Right lobe of liver (tissue), 4 donors: ENCODE measurements around the gene COL24A1.

Source experiments
- POLR2A ChIP-seq: fragments of 450-650 bp; IDR thresholded peaks from one replicate; pipeline ENCODE4 v1.6.1; 2017; ENCODE audit warnings: antibody characterized with exemption, mild to moderate bottlenecking
- TF ChIP-seq, protein P1 (sequence below), 4 donors: fragments of 200-600 bp in 3 of 4; fragments of 450-650 bp in 1 of 4; IDR thresholded peaks; one replicate each; pipeline versions ENCODE4 v1.5.1 to v1.8.0; 2016 to 2022; ENCODE audit warnings: antibody characterized with exemption in 4 of 4, mild to moderate bottlenecking in 2 of 4
- donor health status: DM: no; HTN: no; CAD: no.
- donor health status: DM: no; HTN: no; CAD: no.
- donor health status: DM: no; HTN: yes; CAD: no.

DNA sequence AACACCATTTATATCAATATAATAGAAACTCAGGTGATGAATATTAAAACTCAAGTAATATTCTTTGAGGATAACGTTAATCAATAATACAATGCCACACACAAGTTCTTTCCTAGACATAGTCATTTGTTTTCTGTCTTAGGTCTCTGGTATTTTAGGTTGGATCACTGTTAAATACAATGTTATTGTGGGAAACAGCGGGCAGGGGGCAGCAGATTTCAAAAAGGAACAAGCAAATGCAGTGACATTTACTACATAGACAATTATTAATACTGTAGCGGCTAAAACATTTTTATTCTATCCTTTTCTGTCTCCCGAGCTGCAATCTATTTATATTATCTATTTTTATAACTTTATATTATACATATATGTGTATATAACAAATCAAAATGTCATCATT is 261.9 kb downstream of the COL24A1 start:
- TF ChIP-seq, protein P1, sequence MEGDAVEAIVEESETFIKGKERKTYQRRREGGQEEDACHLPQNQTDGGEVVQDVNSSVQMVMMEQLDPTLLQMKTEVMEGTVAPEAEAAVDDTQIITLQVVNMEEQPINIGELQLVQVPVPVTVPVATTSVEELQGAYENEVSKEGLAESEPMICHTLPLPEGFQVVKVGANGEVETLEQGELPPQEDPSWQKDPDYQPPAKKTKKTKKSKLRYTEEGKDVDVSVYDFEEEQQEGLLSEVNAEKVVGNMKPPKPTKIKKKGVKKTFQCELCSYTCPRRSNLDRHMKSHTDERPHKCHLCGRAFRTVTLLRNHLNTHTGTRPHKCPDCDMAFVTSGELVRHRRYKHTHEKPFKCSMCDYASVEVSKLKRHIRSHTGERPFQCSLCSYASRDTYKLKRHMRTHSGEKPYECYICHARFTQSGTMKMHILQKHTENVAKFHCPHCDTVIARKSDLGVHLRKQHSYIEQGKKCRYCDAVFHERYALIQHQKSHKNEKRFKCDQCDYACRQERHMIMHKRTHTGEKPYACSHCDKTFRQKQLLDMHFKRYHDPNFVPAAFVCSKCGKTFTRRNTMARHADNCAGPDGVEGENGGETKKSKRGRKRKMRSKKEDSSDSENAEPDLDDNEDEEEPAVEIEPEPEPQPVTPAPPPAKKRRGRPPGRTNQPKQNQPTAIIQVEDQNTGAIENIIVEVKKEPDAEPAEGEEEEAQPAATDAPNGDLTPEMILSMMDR (IDR thresholded peaks at IDR 0.05), result peak in 3 of 4 donors; percentile 46 to 51 (median 48)
- no peak for TF ChIP-seq POLR2A
